HT1080 (cell line): Measurements from ENCODE around the gene PTRHD1. TPM values are rescaled to one million over a fixed set of nuclear protein-coding genes. Genes with fewer than 3 reads are reported as not detected.
A peak's percentile ranks its signal among the peaks of the same experiment; 100 is the strongest.
"Not testable (repeated sequence)": the region's sequence is repeated elsewhere in the genome, so short reads cannot be mapped to it uniquely, and the experiment has no call there.

Experiments used
- DNase-seq: peaks from one replicate; pipeline ENCODE4 v3.0.0-alpha.2; 2015; ENCODE audit warnings: low read depth
- total RNA-seq: library from RNA; depleted of rRNA; stranded (reverse); fragments of >200 nt; shearing (Covaris generic); gene quantifications from 2 replicates; pipeline ENCODE4 v1.2.3, GENCODE V29; 2014

PTRHD1 gene
- total RNA-seq, 1 experiment from 2014 or later: 48.4 TPM

DNA sequence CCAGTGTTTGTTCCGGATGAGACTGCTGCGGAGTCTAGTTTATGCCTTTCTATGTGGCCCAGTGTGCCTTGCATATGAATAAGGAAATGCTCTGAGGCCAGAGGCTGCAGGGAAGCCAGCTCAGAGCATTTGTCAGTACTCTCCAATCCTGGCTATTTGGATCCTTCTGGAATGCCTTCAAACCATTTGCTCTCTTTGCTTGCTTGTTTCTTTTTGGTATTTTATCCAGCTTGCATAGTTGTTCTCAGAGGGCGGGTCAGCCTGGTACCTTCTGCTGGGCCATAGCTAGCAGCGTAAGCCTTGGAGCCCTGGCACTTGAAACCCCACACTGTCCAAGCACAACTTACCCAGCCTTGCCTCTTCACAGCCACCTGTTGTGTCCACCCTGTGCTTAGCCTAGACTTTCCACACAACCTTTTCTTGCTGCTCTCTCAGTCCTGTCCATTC is 20.5 kb upstream of the PTRHD1 start:
- no peak for DNase-seq

DNA sequence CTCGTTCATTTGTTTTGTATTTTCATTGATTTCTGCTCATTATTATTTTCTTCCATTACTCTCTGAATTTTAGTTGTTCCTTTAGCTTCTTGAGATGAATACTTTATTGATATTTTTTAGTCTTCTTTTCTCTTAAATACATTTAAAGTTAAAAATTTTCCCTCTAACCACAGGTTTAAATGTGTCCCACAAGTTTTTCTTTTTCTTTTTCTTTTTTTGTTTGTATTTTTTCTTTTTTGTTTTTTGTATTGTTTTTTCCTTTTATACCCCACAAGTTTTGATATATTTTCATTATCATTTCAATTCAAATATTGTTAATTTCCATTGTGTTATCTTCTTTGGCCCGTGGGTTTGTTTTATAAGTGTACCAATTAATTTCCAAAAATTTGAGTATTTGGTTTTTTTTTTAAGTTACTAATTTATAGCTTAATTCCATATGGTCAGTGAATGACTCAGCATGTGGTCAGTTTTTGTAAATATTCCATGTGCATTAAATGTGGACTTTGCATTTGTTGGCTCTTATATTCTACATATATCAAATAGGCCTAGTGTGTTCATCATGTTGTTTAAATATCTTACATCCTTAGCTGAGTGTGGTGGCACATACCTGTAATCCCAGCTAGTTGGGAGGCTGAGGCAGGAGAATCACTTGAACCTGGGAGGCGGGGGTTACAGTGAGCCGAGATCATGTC is 16.3 kb upstream of the PTRHD1 start:
- DNase-seq: no peak

DNA sequence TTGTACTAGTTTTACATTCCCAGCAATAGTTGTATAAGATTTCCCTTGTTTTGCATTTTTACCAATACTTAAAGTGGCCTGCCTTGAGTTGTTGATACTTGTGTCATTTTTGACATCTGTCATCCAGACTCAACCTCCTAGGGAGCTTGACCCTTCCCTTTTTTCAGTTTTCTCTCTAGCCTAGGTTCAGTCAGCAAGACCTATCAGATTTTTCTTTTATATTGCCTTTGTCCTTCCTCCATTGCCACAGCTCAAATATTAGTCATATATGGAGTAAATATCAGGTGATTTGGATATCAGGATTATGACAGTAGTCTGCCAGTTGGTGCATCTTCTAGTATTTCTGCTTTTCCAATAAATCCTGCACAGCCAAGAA is 13.5 kb upstream of the PTRHD1 start:
- DNase-seq: no peak

DNA sequence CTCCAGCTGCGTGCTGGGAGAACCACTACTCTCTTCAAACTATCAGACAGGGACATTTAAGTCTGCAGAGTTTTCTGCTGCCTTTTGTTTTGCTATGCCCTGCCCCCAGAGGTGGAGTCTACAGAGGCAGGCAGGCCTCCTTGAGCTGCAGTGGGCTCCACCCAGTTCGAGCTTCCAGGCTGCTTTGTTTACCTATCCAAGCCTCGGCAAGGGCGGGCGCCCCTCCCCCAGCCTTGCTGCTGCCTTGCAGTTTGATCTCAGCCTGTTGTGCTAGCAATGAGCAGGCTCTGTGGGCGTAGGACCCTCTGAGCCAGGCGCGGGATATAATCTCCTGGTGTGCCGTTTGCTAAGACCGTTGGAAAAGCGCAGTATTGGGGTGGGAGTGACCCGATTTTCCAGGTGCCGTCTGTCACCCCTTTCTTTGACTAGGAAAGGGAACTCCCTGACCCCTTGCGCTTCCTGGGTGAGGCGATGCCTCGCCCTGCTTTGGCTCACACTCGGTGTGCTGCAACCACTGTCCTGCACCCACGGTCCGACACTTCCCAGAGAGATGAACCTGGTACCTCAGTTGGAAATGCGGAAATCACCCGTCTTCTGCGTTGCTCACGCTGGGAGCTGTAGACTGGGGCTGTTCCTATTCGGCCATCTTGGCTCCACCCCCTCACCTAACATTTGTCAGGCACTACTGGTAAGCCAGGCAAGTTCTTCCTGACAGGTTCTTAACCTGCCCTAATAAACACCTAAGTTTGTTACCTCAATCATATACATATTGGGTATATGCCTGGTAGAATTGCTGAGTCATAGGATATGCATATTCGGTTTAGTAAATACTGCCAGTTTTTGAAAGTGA is 12.8 kb upstream of the PTRHD1 start:
- not testable (repeated sequence) for DNase-seq

DNA sequence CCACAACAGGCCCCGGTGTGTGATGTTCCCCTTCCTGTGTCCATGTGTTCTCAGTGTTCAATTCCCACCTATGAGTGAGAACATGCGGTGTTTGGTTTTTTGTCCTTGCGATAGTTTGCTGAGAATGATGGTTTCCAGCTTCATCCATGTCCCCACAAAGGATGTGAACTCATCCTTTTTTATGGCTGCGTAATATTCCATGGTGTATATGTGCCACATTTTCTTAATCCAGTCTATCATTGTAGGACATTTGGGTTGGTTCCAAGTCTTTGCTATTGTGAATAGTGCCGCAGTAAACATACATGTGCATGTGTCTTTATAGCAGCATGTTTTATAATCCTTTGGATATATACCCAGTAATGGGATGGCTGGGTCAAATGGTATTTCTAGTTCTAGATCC is 7.3 kb upstream of the PTRHD1 start:
- not testable (repeated sequence) for DNase-seq

DNA sequence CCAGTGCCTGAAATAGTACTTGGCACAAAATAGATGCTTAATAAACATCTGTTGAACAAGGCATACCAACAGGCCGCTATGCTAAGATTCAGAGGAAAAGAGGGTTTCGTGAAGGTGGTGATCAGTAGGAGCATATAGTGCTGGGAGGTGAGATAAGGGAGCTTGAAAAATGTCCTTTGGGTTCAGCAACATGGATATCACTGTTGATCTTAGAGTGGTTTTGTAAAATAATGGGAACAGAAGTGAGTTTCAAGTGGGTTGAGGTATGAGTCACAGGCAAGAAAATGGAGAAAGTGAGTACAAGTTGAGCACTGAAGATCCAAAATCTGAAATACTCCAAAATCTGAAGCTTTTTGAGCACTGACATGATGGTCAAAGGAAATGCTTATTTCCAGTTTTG is 4.5 kb upstream of the PTRHD1 start:
- DNase-seq: no peak

DNA sequence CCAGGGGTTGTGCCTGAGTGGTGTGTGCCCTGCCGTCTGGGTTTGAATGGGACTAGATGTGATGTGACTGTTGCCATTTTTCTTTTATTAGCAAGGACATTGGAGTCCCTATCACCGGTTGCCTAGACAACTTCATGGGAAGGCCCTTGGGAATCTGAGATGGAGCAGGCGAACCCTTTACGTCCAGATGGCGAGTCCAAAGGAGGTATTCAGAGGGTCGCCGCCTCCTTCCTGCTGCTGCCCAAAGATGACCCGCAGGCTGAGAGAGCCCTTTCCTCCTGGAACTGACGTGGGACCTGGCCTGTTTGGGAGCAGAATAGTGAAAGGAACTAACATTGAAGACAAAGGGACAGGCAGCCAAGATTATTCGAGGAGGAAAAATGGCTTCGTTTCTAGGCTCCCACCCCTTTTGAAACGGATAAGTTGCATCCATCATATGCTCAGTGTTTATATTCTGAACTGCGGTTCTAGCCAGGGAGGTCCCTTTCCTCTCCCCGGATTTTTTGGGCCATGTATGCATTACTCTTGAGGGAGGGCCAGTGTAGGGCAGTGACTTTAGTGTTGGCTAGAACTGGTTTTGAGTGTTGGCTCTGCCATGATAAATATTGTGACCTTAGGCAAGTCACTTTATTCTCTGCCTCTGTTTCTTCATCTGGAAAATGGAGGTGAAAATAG is 707 bp upstream of the PTRHD1 start:
- peak; percentile 12 for DNase-seq

DNA sequence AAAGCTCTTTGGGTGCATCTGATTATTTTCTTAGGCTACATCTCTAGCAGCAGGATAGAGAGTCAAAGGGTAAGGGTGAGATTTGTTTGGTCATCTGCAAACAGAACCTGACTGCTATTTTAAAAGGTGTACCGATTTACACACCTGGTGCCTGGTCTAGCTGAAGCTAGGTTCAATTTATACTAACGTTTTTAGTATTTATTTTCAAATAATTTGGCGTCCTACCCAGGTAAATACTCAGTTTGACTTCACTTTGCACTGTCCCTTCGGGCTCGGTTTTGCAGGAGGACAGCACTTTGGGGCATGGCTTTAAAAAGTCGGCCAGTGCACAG is 683 bp downstream of the PTRHD1 start:
- no peak for DNase-seq

DNA sequence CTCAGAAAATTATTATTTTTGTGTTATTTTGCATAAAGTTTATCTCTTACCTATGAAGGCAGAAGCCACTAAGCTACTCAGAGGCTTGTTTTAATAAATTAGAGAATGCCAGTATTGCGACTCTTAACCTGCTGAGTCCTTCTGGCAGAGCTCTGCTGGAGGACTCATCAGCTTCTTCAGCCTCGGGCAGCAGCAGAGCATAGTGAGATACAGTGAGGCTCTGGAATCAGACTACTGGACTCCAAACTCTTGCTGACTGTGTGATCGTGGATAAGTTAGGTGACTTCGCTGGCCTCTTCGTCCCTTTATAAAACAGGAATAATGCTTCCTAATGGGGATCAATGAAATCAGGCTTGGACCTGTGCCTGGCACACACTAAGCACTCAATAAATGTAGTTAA is 1.7 kb downstream of the PTRHD1 start:
- DNase-seq: no peak

DNA sequence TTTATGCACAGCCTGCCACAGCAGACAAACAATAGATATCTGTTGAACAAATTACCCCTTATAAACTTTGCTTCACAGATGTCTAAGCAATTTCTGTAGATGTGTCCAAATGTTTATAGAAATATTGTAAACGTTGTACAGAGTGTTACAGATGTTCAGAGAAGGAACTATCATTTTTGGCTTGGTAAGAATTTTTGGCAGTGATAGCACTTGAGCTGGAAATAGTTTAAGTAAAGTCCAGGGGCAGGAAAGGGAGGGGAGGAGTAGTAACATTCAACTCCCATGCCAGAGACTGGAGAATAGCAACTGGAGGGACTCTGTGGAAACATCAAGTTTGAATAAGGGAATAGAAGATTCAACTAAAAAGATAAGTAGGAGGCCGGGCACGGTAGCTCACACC is 4.4 kb downstream of the PTRHD1 start:
- DNase-seq: no peak

DNA sequence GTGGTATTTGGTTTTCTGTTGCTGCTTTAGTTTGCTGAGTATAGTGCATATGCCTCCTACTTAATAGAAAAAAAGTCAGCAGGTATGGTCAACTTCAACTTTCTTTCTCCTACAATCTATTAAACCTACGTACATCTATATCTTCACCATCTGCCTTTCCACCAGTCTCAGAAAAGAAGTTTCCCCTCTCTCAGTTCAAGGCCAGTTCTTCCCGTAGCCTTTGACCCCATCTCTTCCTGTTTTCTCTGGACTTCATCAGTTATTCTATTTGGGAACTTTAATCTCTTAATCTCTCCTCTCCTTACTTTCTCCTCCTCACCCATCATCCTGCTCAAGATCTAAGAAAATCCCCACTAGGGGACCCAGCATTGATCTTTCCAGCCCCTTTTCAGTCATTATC is 5.7 kb downstream of the PTRHD1 start:
- DNase-seq: no peak

DNA sequence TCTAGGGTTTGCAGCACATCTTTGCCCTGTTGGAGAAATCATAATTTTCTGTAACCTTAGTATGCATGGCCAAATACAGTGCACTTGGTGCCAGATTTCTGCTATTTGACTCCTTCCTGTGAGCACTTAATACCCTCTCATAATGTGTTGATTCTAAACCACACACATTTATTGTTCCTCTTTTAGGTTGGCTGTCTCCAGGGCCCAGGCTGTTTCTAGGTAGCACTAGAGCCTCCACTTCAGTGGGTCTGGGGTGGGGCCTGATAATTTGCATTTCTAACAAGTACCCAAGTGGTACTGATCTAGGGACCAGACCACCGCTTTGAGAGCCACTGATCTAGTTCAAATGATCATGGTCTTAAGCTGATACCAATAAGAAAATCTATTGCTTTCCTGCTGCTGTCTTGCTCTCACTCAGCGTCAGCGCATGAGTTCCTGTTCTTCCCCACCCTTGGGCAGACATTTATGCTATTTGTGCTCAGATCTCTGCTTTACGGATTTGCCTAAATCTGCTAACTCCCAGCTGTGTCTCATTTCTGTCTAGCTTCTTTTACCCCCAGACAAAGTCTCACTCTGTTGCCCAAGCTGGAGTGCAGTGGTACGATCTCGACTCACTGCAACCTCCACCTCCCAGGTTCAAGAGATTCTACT is 7.4 kb downstream of the PTRHD1 start:
- no peak for DNase-seq

DNA sequence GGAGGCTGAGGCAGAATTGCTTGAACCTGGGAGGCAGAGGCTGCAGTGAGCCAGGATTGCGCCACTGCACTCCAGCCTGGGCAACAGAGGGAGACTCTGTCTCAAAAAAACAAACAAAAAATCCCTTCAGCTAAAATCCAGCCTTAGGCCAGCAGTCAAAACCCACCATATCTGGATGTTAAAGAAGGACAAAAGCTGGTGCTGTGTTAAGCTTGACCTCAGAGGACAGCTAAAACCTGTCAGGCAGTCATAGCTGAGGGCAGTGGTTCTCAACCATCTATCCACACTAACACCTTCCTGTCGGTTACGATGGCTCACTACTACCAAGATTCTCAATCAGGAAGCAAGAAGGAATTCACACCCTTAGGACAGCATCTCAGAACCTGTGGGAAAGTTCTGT is 9.6 kb downstream of the PTRHD1 start:
- no peak for DNase-seq

DNA sequence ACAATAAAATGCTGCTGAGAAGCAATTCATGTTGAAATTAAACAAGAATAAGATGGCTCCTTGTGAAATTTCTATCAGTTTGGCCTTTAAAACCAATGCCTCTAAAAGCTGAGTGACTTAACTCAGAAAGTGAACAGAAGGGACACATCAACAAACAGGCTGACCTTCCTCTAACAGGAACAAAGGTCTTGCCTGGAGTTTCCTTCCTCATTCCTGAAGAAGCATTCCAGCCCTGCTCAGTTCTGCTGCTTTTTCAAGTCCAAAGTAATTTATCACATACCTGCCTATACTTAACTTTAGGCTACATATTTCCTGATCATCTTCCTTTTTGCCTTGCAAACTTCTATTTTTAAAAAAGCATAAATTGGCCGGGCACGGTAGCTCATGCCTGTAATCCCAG is 14.1 kb downstream of the PTRHD1 start:
- no peak for DNase-seq

DNA sequence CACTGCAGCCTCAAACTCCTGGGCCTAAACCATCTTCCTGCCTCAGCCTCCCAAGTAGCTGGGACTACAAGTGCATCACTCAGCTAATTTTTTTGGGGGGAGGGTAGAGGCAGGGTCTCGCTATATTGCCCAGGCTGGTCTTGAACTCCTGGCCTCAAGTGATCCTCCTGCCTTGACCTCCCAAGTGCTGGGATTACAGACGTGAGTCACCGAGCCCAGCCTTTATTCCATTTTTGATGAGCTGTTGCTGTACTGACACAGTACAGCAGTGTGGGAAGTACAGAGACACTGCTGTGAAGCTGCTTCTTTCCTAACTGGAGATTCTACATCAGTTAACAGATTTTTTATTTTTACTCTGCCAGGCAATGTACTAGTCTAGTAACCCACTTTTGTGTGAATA is 18.8 kb downstream of the PTRHD1 start:
- DNase-seq: no peak

DNA sequence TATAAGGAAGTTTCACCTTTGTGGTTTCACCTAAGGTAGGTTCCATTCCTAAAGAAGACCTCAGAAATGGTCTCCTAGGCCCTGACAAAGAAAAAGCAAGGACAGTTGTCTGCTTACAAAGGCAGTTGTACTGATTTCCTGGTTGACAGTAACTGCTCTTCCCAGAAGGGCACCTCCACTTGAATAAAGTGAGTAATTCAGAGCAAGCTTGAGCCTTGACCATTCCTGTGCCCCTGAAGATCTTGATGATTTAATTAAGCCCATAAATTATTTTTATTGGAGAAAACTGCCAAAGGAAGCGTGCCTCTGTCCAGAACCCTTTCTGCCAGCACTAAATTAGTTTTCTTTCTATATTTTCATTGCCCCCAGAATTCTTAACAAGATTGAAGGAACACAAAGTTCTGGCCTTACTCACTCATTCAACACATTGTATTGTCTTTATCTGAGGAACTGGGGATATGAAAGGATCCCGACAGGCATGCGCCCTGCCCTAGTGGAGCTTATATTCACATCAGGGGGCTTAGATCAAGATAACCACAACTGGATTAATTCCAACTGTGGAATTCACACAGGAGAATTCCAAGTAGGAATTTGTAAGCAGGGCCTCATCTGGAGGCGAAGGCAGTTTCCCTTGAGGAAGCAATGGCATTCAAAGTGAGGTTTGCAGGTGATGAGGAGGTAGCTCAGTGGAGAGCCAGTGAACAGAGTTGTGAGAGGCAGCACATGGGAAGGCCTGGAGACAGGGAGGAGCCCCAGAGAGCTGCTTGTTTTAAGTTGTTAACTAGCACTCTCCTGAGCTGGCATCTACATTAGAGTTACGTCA is 21.2 kb downstream of the PTRHD1 start:
- no peak for DNase-seq

DNA sequence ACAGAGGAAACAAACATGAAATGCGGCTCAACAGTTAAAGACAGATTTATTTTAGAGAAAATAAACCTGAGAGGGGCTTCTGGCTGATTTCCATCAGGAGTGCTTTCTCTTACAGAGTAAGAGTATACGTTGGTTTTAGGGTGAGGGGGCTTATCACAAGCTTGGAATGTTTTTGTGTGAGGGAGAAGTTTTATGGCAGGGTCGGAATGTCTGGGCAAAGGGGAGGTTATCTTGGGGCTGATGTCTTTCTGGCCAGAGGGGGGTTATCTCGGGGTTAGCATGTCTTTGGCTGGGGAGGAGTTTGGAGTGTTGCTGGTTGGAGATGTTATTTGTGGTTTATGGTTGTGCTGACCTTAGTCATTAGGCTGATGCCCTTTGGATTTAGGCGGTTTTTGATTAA is 22.1 kb downstream of the PTRHD1 start:
- DNase-seq: no peak

DNA sequence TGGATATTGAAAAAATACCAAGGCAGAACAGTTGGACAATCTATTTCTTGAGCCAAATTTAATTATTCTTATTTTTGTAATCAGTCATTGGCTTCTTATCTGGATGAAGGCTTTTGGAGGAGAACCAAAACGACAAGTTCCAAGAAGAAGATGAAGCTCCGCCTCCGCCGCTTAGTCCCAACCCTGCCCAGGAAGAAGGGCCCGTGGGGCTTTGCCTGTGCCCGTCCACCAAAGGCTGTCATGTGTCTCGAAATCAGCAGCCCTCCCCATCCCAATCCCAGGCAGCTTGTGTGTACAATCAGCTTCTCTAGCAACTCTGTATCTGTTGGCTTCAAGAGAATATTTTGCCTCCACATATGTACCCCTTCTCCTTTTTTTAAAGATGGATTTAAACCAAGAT is 24.6 kb downstream of the PTRHD1 start:
- DNase-seq: no peak

DNA sequence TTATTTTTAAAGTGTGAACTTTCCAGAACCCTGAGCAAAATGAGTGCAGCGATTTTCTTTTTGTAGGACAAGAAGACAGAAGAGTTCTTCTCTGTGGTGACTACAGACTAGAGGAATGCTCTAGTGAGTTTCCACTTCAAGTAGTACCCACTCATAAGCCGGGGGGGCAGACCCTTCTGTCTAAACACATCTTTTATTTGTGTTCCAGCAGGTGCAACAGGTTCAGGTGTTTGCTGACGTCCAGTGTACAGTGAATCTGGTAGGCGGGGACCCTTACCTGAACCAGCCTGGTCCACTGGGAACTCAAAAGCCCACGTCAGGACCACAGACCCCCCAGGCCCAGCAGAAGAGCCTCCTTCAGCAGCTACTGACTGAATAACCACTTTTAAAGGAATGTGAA is 25.2 kb downstream of the PTRHD1 start:
- DNase-seq: no peak

DNA sequence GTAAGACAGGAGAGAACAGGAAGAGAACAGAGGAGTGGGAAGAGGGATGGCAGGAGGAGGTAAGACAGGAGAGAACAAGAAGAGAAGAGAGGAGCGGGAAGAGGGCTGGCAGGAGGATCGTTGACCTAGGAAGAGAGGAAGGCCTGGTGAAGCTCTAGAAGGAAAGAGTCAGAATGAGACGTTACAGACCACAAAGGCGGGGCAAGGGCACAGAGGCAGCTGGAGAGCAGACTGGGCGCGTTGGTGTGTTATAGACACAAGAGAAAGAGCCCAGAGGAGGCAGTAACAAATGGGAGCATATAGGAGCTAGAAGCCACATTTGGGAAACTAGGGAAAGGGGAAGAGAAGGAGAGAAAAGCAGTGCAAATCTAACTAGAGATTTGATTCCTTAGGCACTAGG is 26.6 kb downstream of the PTRHD1 start:
- peak; percentile 13 for DNase-seq

DNA sequence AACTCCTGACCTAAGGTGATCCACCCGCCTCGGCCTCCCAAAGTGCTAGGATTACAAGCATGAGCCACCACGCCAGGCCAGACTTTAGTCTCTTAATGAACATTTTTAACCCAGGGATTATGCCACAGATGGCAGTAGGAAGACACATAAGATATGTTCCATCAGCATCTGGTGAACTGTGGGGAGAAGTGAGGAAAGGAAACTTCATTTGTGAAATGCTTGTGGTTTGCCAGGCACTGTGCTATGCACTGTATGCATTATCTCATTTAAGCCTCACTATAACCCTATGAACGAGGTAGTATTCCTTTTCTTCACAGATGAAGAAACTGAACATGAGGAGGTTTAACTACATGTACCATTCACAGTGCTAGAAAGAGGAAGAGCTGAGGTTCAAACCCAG is 29.3 kb downstream of the PTRHD1 start:
- DNase-seq: no peak
